ENCODE results near the gene SF3B4. TPM values are rescaled to one million over a fixed set of nuclear protein-coding genes. Genes with fewer than 3 reads are reported as not detected.

SF3B4 gene
- total and polyA plus RNA-seq, 7 donors, result 7.8 to 51.1 (median 17.7) TPM

DNA sequence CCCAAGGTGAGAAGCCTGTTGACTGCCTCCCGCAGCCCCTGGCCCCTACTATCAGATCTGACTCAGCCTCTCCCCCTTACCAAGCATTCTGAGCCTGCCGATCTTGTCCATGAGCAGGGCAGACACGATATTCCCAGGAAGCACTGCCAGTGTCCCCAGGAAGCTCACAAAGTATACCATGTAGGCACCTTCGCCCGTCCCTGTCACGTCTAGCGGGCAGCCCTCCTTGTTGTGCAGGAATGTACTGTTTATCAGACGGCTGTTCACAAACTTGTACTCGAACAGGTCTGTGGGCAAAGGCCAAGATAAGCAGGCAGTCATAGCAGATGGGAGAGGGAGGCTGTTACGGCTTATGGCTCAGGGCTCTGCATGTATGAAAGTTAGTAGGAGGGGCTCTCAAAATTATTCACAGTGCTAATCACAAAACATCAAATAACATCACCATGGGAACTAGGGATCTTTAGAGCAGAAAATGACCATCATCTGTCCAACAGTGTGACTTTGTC, 21.0 kb downstream of the SF3B4 start:
- TF ChIP-seq EP300 (IDR thresholded peaks at IDR 0.05) (no peak), POLR2A (IDR thresholded peaks at IDR 0.05) (no peak), POLR2AphosphoS5 (IDR thresholded peaks at IDR 0.05) (no peak)
- TF ChIP-seq, protein P1, sequence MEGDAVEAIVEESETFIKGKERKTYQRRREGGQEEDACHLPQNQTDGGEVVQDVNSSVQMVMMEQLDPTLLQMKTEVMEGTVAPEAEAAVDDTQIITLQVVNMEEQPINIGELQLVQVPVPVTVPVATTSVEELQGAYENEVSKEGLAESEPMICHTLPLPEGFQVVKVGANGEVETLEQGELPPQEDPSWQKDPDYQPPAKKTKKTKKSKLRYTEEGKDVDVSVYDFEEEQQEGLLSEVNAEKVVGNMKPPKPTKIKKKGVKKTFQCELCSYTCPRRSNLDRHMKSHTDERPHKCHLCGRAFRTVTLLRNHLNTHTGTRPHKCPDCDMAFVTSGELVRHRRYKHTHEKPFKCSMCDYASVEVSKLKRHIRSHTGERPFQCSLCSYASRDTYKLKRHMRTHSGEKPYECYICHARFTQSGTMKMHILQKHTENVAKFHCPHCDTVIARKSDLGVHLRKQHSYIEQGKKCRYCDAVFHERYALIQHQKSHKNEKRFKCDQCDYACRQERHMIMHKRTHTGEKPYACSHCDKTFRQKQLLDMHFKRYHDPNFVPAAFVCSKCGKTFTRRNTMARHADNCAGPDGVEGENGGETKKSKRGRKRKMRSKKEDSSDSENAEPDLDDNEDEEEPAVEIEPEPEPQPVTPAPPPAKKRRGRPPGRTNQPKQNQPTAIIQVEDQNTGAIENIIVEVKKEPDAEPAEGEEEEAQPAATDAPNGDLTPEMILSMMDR (IDR thresholded peaks at IDR 0.05), result no peak
- H3K9me3 ChIP-seq, result no peaks in the 10 kb centered on the region
- intact Hi-C loops (cut with DNase I), result no loop called here
- no peak overlapping the region for H3K27ac ChIP-seq
- H3K27me3 ChIP-seq, result no peaks in the 10 kb centered on the region
- 62 to 85% methylated on average over 10 of the region's 10 CpGs for WGBS, 2 donors
- no peak overlapping the region for H3K4me3 ChIP-seq
- H3K36me3 ChIP-seq, result peaks cover 0 to 24% (median 0%) of the 10 kb centered on the region in 4 donors
- H3K4me1 ChIP-seq, result no peaks in the 10 kb centered on the region
- DNase-seq, result peak; percentile 28

DNA sequence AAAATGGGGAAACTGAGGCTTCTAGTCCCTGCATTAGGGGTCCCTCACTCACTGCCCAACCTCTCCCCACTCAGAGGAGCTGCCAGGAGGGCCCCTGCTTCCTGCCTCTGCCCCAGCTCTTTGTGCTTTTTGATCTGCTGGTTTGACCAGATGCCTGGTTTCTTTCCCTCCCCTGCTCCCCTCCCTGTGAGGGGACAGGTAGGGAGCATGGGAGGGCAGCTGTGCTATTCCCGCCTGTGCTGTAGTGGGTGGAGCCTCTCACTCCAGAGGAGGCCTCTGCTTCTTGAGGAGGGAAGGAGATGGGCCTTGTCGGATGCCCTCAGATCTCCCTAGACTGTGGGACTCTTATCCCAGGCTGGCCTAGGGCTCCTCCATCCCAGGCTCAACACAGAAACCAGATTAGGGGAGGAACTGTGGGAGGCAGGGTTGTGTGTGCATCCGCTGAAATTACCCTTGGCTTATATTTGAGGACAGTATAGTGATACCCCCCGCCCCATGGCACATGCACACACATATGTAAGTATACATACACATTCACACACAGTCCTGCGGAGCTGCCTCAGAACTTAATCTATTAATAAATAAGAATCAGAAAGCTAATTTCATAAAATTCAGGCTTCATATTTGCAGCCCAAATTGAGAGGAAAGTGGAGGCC, 23.6 kb downstream of the SF3B4 start:
- H3K27ac ChIP-seq, result no peak overlapping the region
- intact Hi-C loops (cut with DNase I), result no loop called here
- H3K9me3 ChIP-seq, result no peaks in the 10 kb centered on the region
- TF ChIP-seq POLR2A (IDR thresholded peaks at IDR 0.05), result no peak
- TF ChIP-seq, protein P1 (IDR thresholded peaks at IDR 0.05), result no peak
- no peak for TF ChIP-seq POLR2AphosphoS5 (IDR thresholded peaks at IDR 0.05)
- TF ChIP-seq EP300 (IDR thresholded peaks at IDR 0.05), result no peak
- peaks cover 0 to 15% (median 9%) of the 10 kb centered on the region in 4 donors for H3K4me1 ChIP-seq
- no peak overlapping the region for H3K4me3 ChIP-seq
- WGBS, 2 donors, result 81 to 82% methylated on average over 5 of the region's 5 CpGs
- H3K27me3 ChIP-seq, result no peaks in the 10 kb centered on the region
- no peak for DNase-seq
- peaks cover 0 to 19% (median 0%) of the 10 kb centered on the region in 4 donors for H3K36me3 ChIP-seq

DNA sequence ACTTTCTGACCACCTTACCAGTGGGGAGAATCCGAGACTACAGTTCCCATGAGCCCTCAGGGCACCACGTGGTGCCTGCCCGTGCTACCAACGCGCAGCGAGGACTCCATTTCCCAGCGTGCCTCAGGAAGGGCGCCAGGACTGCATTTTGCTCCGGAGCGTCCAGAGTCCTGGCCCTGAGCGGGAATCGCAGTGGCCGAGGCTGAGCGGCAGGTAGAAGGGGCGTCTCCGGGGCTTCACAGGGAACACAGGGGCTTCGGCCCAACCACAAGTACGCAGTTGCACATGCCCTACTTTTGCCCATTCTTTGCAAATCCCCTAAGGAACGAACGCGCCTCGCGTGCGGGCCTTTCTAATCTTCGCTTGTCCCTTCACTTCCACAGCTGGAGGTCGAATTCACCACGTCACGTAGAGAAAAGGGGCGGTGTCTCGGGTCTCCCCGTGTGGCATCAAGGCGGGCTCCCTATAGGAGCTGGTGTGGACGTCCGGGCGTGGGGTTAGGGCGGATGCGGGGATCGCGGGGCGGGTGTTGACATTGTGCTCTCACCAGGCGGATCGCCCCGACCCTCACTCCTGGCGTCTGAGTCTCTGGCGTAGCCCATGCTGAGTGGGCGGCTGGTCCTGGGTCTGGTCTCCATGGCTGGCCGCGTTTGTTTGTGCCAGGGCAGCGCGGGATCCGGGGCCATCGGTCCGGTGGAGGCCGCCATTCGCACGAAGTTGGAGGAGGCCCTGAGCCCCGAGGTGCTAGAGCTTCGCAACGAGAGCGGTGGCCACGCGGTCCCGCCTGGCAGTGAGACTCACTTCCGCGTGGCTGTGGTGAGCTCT, 27.9 kb downstream of the SF3B4 start, which contains the start of gene BOLA1:
Gene BOLA1, plus strand, starts transcription at position 109 of the 825 bp plus-strand sequence. Its CDS starts 492 bp downstream, at position 601.
- TF ChIP-seq POLR2AphosphoS5 (IDR thresholded peaks at IDR 0.05) (peak; percentile 96 to 98 (median 97)), POLR2A (IDR thresholded peaks at IDR 0.05) (peak; percentile 87 to 89), EP300 (IDR thresholded peaks at IDR 0.05) (no peak)
- DNase-seq, result peak; percentile 97
- H3K36me3 ChIP-seq, result no peaks in the 10 kb centered on the region
- no peaks in the 10 kb centered on the region for H3K9me3 ChIP-seq
- H3K27ac ChIP-seq, result peak within 1 kb of the TSS; percentile 87 to 94 (median 91)
- no peaks in the 10 kb centered on the region for H3K27me3 ChIP-seq
- intact Hi-C loops (cut with DNase I), result no loop called here
- WGBS, 2 donors, result 10 to 12% methylated on average over 65 of the region's 65 CpGs
- peak within 1 kb of the TSS; percentile 50 to 64 (median 59) for H3K4me3 ChIP-seq
- H3K4me1 ChIP-seq, result peaks cover 0 to 16% (median 9%) of the 10 kb centered on the region in 4 donors

DNA sequence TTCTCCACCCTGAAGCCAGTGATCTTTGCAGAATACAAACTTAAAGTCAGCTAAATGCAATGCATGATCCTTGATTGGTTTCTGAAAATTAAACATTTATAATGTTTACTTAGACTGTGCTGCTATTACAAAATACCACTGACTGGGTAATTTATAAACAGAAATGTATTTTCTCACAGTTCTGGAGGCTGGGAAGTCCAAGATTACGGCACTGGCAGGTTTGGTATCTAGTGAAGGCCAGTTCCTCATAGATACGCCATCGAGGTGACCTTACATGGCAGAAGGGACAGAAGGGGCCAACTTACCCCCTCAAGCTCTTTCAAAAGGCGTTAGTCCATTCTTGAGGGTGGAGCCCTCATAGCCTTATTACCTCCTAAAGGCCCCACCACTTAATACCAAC, 31.0 kb downstream of the SF3B4 start:
- Histone ChIP-seq H3K27ac (no peak overlapping the region), H3K36me3 (no peaks in the 10 kb centered on the region), H3K27me3 (no peaks in the 10 kb centered on the region), H3K9me3 (no peaks in the 10 kb centered on the region), H3K4me1 (peaks cover 0 to 16% (median 9%) of the 10 kb centered on the region in 4 donors), H3K4me3 (no peak overlapping the region)
- 85 to 96% methylated on average over 4 of the region's 4 CpGs for WGBS, 2 donors
- no peak for DNase-seq
- intact Hi-C loops (cut with DNase I), result no loop called here
- TF ChIP-seq, protein P1 (IDR thresholded peaks at IDR 0.05), result no peak
- TF ChIP-seq POLR2AphosphoS5 (IDR thresholded peaks at IDR 0.05) (no peak), EP300 (IDR thresholded peaks at IDR 0.05) (no peak), POLR2A (IDR thresholded peaks at IDR 0.05) (no peak)

DNA sequence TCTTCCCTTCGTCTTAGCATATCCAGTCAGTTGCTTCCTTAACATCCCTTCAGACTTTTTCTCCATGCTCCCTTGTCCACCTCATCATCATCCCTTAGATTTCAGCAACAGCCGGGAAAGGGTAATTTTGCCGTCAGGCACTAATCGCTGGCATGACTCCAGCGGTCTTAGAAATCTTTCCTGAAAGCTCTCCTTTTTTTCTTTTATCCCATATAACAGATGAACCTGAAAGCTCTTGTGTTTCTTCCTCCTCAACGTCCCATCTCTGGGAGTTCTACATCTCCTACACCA, 38.7 kb downstream of the SF3B4 start:
- Histone ChIP-seq H3K27ac (peak overlapping the region; percentile 97 to 100 (median 99)), H3K27me3 (no peaks in the 10 kb centered on the region), H3K9me3 (no peaks in the 10 kb centered on the region), H3K4me1 (peaks cover 3 to 27% (median 17%) of the 10 kb centered on the region in 4 donors), H3K4me3 (peak overlapping the region; percentile 72 to 79 (median 76)), H3K36me3 (no peaks in the 10 kb centered on the region)
- peak; percentile 76 for DNase-seq
- 52 to 72% methylated on average over 6 of the region's 6 CpGs for WGBS, 2 donors
- intact Hi-C loops (cut with DNase I), result loop anchor here (10.0 kb wide), 1 partner anchor 176 kb away; the partner anchor contains the start of gene VPS45
- TF ChIP-seq EP300 (IDR thresholded peaks at IDR 0.05) (no peak), POLR2AphosphoS5 (IDR thresholded peaks at IDR 0.05) (no peak), POLR2A (IDR thresholded peaks at IDR 0.05) (no peak)
- TF ChIP-seq, protein P1 (IDR thresholded peaks at IDR 0.05), result no peak

Data from sigmoid colon (tissue), 7 donors.